ENCODE data around the gene TFR2.
A peak's percentile ranks its signal among the peaks of the same experiment; 100 is the strongest.

TFR2 gene

GRCh38 chr7:100611983-100612729 lies 29.2 kb downstream of the TFR2 start, which contains the start of gene MOSPD3:
Gene MOSPD3, plus strand, starts transcription at chr7:100612540. Its CDS starts 252 bp downstream, at chr7:100612792.
- DNase-seq = peak; percentile 99 to 100

- no peak for DNase-seq
Measured at GRCh38 chr7:100609958-100610357, 31.4 kb downstream of the TFR2 start.

GRCh38 chr7:100607111-100607510 lies 34.2 kb downstream of the TFR2 start:
- DNase-seq = no peak

GRCh38 chr7:100606313-100606712 lies 35.0 kb downstream of the TFR2 start:
- no peak for DNase-seq

GRCh38 chr7:100604976-100605911 lies 36.1 kb downstream of the TFR2 start:
- no peak for DNase-seq

GRCh38 chr7:100604028-100604975 lies 37.0 kb downstream of the TFR2 start:
- DNase-seq = peak; percentile 41 to 61

GRCh38 chr7:100603726-100604027 lies 37.7 kb downstream of the TFR2 start:
- no peak for DNase-seq

- DNase-seq = no peak
Measured at GRCh38 chr7:100602889-100603725, 38.2 kb downstream of the TFR2 start.

- DNase-seq = no peak
Measured at GRCh38 chr7:100600730-100601038, 40.7 kb downstream of the TFR2 start.

GRCh38 chr7:100599911-100600729 lies 41.2 kb downstream of the TFR2 start:
- DNase-seq = no peak

GRCh38 chr7:100598425-100598824 lies 42.9 kb downstream of the TFR2 start:
- no peak for DNase-seq

- DNase-seq = no peak
Measured at GRCh38 chr7:100595188-100595587, 46.2 kb downstream of the TFR2 start.

GRCh38 chr7:100591596-100591995 lies 49.8 kb downstream of the TFR2 start:
- DNase-seq = no peak

GRCh38 chr7:100590077-100590737 lies 51.1 kb downstream of the TFR2 start:
- no peak for DNase-seq

- no peak for DNase-seq
Measured at GRCh38 chr7:100589341-100589947, 51.9 kb downstream of the TFR2 start.

GRCh38 chr7:100588438-100588837 lies 52.9 kb downstream of the TFR2 start:
- no peak for DNase-seq

- peak; percentile 100 for DNase-seq
Measured at GRCh38 chr7:100586266-100587025, 54.9 kb downstream of the TFR2 start, which contains the start of gene FBXO24. Gene FBXO24, plus strand, starts transcription at chr7:100586328. Its CDS starts 298 bp downstream, at chr7:100586626.

- peak; percentile 65 to 66 for DNase-seq
Measured at GRCh38 chr7:100585511-100586265, 55.7 kb downstream of the TFR2 start, which contains the start of gene LRCH4. Gene LRCH4, minus strand, starts transcription at chr7:100586129. Its CDS starts 29 bp downstream, at chr7:100586100.

All from NCI-H2081 (cell line).